Hepatocyte (in vitro differentiated cells): Measurements from ENCODE around the gene RIMKLB. TPM values are rescaled to one million over a fixed set of nuclear protein-coding genes. Genes with fewer than 3 reads are reported as not detected.
A peak's percentile ranks its signal among the peaks of the same experiment; 100 is the strongest.

Experiments
- DNase-seq: peaks from one replicate; pipeline ENCODE4 v3.0.0-alpha.2; 2016; ENCODE audit warnings: low spot score
- H2AFZ ChIP-seq: fragments of 200-600 bp; sonication (generic); 2 replicates; pipeline ENCODE4 v1.6.0; 2016; ENCODE audit warnings: antibody characterized with exemption, mild to moderate bottlenecking
- H3K27ac ChIP-seq: fragments of 200-600 bp; sonication (generic); 2 replicates; pipeline ENCODE4 v1.5.1; 2016; ENCODE audit warnings: mild to moderate bottlenecking
- H3K27me3 ChIP-seq: fragments of 200-600 bp; sonication (generic); 2 replicates; pipeline ENCODE4 v1.6.1; 2016
- H3K36me3 ChIP-seq: fragments of 200-600 bp; sonication (generic); replicated peaks from 2 replicates; pipeline ENCODE4 v1.5.1; 2016; ENCODE audit warnings: low read depth; ENCODE audit not compliant: insufficient read depth
- H3K4me1 ChIP-seq: fragments of 200-600 bp; sonication (generic); 2 replicates; pipeline ENCODE4 v1.5.1; 2016; ENCODE audit warnings: mild to moderate bottlenecking, moderate library complexity; ENCODE audit not compliant: insufficient read depth
- H3K4me2 ChIP-seq: fragments of 200-600 bp; sonication (generic); 2 replicates; pipeline ENCODE4 v1.6.0; 2016
- H3K4me3 ChIP-seq: fragments of 200-600 bp; sonication (generic); 2 replicates; pipeline ENCODE4 v1.5.1; 2016; ENCODE audit warnings: mild to moderate bottlenecking
- H3K79me2 ChIP-seq: fragments of 200-600 bp; sonication (generic); 2 replicates; pipeline ENCODE4 v1.6.0; 2017; ENCODE audit warnings: mild to moderate bottlenecking
- H3K9me2 ChIP-seq: fragments of 200-600 bp; sonication (generic); replicated peaks from 2 replicates; pipeline ENCODE4 v1.6.0; 2017; ENCODE audit warnings: mild to moderate bottlenecking; ENCODE audit not compliant: insufficient read depth
- H3K9me3 ChIP-seq: fragments of 200-600 bp; sonication (generic); 2 replicates; pipeline ENCODE4 v1.5.1; 2016; ENCODE audit warnings: low read depth, mild to moderate bottlenecking
- H4K20me1 ChIP-seq: fragments of 200-600 bp; sonication (generic); 2 replicates; pipeline ENCODE4 v1.6.0; 2016; ENCODE audit warnings: mild to moderate bottlenecking; ENCODE audit not compliant: insufficient read depth, poor library complexity, severe bottlenecking
- CTCF ChIP-seq: fragments of 200-600 bp; sonication (generic); IDR thresholded peaks from 2 replicates; pipeline ENCODE4 v1.5.1; 2016; ENCODE audit warnings: antibody characterized with exemption, mild to moderate bottlenecking; ENCODE audit not compliant: poor library complexity
- EZH2 ChIP-seq: fragments of 200-600 bp; sonication (generic); IDR thresholded peaks from 2 replicates; pipeline ENCODE4 v1.6.1; 2016; ENCODE audit warnings: antibody characterized with exemption, mild to moderate bottlenecking, borderline replicate concordance
- EZH2phosphoT487 ChIP-seq: fragments of 200-600 bp; sonication (generic); IDR thresholded peaks from one replicate; pipeline ENCODE4 v1.6.1; 2018; ENCODE audit warnings: antibody characterized with exemption, mild to moderate bottlenecking, low read depth, moderate library complexity; ENCODE audit not compliant: unreplicated experiment, severe bottlenecking
- WGBS: methylation state at CpG from one replicate; pipeline ENCODE4 v1.1.6; 2016; ENCODE audit warnings: low lambda C conversion rate; ENCODE audit errors: missing lambda C conversion rate; 5-methylcytosine and 5-hydroxymethylcytosine counted together
- polyA plus RNA-seq: library from polyadenylated mRNA; unstranded; fragments of >200 nt; fragmentation: Nextera tagmentation; extraction: Ambion mirVana; gene quantifications from 2 replicates; pipeline ENCODE4 v1.2.1, GENCODE V29; 2016
- total RNA-seq: library from RNA; depleted of rRNA; stranded (reverse); fragments of >200 nt; gene quantifications from 2 replicates; pipeline ENCODE4 v1.2.3, GENCODE V29; 2014

RIMKLB gene
- total and polyA plus RNA-seq, 2 experiments from 2014 or later, result 20.7 to 37.3 TPM

GRCh38 chr12:8709124-8709830, 11.5 kb downstream of the RIMKLB start:
- H3K27me3 ChIP-seq, result no peaks in the 10 kb centered on the region
- no peak for DNase-seq
- H2AFZ ChIP-seq, result no peak overlapping the region
- no peaks in the 10 kb centered on the region for H3K4me1 ChIP-seq
- H3K4me3 ChIP-seq, result no peak overlapping the region
- H3K36me3 ChIP-seq, result no peaks in the 10 kb centered on the region
- WGBS, result 86% methylated on average over 6 of the region's 6 CpGs
- H3K79me2 ChIP-seq, result peaks cover 71% of the 10 kb centered on the region
- H4K20me1 ChIP-seq, result peaks cover 14% of the 10 kb centered on the region
- peak overlapping the region; percentile 29 for H3K4me2 ChIP-seq
- TF ChIP-seq EZH2, result no peak
- no peak for TF ChIP-seq EZH2phosphoT487
- TF ChIP-seq CTCF, result no peak
- no peak overlapping the region for H3K27ac ChIP-seq
- H3K9me2 ChIP-seq, result no peaks in the 10 kb centered on the region
- H3K9me3 ChIP-seq, result no peaks in the 10 kb centered on the region

- Histone ChIP-seq H3K4me1 (no peaks in the 10 kb centered on the region), H3K27me3 (no peaks in the 10 kb centered on the region), H3K4me2 (no peak overlapping the region), H2AFZ (no peak overlapping the region), H3K9me2 (no peaks in the 10 kb centered on the region), H4K20me1 (peaks cover 14% of the 10 kb centered on the region), H3K79me2 (peaks cover 45% of the 10 kb centered on the region), H3K27ac (no peak overlapping the region), H3K4me3 (no peak overlapping the region), H3K9me3 (no peaks in the 10 kb centered on the region), H3K36me3 (peaks cover 3% of the 10 kb centered on the region)
- TF ChIP-seq EZH2phosphoT487, result no peak
- TF ChIP-seq EZH2, result no peak
- no peak for TF ChIP-seq CTCF
- no peak for DNase-seq
- WGBS, result 84% methylated on average over 2 of the region's 2 CpGs
Observed at GRCh38 chr12:8712572-8712971, 14.8 kb downstream of the RIMKLB start.

GRCh38 chr12:8722286-8722800, 24.6 kb downstream of the RIMKLB start:
- no peak overlapping the region for H3K4me2 ChIP-seq
- no peak for DNase-seq
- no peaks in the 10 kb centered on the region for H3K36me3 ChIP-seq

More at GRCh38 chr12:8722286-8722800, 24.6 kb downstream of the RIMKLB start:
- no peaks in the 10 kb centered on the region for H3K4me1 ChIP-seq
- no peaks in the 10 kb centered on the region for H3K27me3 ChIP-seq
- H2AFZ ChIP-seq, result no peak overlapping the region
- no peaks in the 10 kb centered on the region for H3K9me2 ChIP-seq
- H3K4me3 ChIP-seq, result no peak overlapping the region
- H3K27ac ChIP-seq, result no peak overlapping the region
- peaks cover 22% of the 10 kb centered on the region for H3K79me2 ChIP-seq
- WGBS, result 79% methylated on average over 3 of the region's 3 CpGs
- no peaks in the 10 kb centered on the region for H4K20me1 ChIP-seq
- TF ChIP-seq EZH2 (no peak), CTCF (no peak), EZH2phosphoT487 (no peak)
- H3K9me3 ChIP-seq, result no peaks in the 10 kb centered on the region
